Thyroid gland (tissue), 4 donors: ENCODE data around the gene GPR3. TPM values are rescaled to one million over a fixed set of nuclear protein-coding genes. Genes with fewer than 3 reads are reported as not detected.

Experiments
- DNase-seq, 2 donors: peaks; one replicate each; pipeline ENCODE4 v3.0.0-alpha.2; 2019
- H3K27ac ChIP-seq, 3 donors: fragments of 200-600 bp; sonication (generic); 1 replicate in 2 of 3; 2 replicates in 1 of 3; pipeline ENCODE4 v1.5.1; 2016 to 2019; ENCODE audit warnings: mild to moderate bottlenecking in 1 of 3, moderate library complexity in 1 of 3
- H3K27me3 ChIP-seq: fragments of 200-600 bp; sonication (generic); one replicate; pipeline ENCODE4 v1.5.1; 2019
- H3K36me3 ChIP-seq, 2 donors: fragments of 200-600 bp; sonication (generic); one replicate each; pipeline ENCODE4 v1.5.1; 2016 to 2019
- H3K4me1 ChIP-seq, 2 donors: fragments of 200-600 bp; sonication (generic); one replicate each; pipeline ENCODE4 v1.5.1; 2017 to 2019
- H3K4me3 ChIP-seq, 3 donors: fragments of 200-600 bp; sonication (generic); replicated peaks in 1 of 3; 1 replicate in 2 of 3; 2 replicates in 1 of 3; pipeline ENCODE4 v1.5.1; 2016; ENCODE audit warnings: mild to moderate bottlenecking in 1 of 3
- H3K9me3 ChIP-seq: fragments of 200-600 bp; sonication (generic); one replicate; pipeline ENCODE4 v1.5.1; 2017
- CTCF ChIP-seq, 6 experiments: fragments of 200-600 bp in 3 of 6; fragments of 450-650 bp in 3 of 6; sonication (generic) in 3 of 6; IDR thresholded peaks; one replicate each; pipeline ENCODE4 v1.5.1; 2016 to 2019; ENCODE audit warnings: antibody characterized with exemption in 6 of 6, mild to moderate bottlenecking in 2 of 6, inconsistent platforms in 1 of 6, moderate library complexity in 1 of 6
- POLR2A ChIP-seq, 2 donors: fragments of 450-650 bp; IDR thresholded peaks; one replicate each; pipeline ENCODE4 v1.6.1; 2017; ENCODE audit warnings: antibody characterized with exemption in 2 of 2, mild to moderate bottlenecking in 2 of 2, moderate library complexity in 1 of 2
- WGBS, 2 donors: methylation state at CpG; one replicate each; pipeline ENCODE4 v1.1.5; 2017; 5-methylcytosine and 5-hydroxymethylcytosine counted together
- intact Hi-C: fragments of 100-400 bp; cut with DNase I; formaldehyde crosslinking; loops from one replicate; pipeline ENCODE4 v1.15.1; 2023
- total RNA-seq, 4 donors: library from RNA; depleted of rRNA; stranded (reverse); fragments of >200 nt; gene quantifications; one replicate each; pipeline ENCODE4 v1.2.3, GENCODE V29; 2016

The GPR3 gene
- total RNA-seq, 4 donors from 2014 or later = 0.11 to 2.1 (median 0.60) TPM

DNA sequence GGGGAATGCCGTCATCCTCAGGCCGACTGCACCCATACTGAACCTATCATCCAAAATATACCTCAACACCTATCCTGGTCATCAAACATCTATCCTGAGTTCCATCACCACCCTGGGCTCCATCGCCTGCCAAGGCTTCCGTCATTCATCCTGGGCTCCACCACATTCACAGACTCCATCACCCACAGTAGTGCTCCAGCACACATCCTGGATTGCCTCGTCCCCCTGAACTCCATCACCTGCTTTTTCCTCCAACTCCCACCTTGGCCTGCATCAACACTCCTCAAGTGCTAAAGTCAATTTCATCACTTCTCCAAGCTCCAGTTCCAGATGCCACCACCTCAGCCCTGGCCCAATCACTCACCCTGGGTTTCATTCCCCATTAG lies 33.5 kb upstream of the GPR3 start:
- peaks cover 28 to 54% of the 10 kb centered on the region in 2 donors for H3K36me3 ChIP-seq
- WGBS, 2 donors = 98% methylated on average over 3 to 5 of the region's 5 CpGs
- H3K9me3 ChIP-seq = no peaks in the 10 kb centered on the region
- intact Hi-C loops = loop anchor here (5.0 kb wide), 1 partner anchor 33 kb away; the partner anchor contains the start of gene GPR3
- no peak overlapping the region for H3K4me3 ChIP-seq
- no peak for TF ChIP-seq CTCF (IDR thresholded peaks at IDR 0.05)
- no peak for TF ChIP-seq POLR2A (IDR thresholded peaks at IDR 0.05)
- no peak for DNase-seq
- H3K27me3 ChIP-seq = no peaks in the 10 kb centered on the region
- H3K4me1 ChIP-seq = no peaks in the 10 kb centered on the region
- no peak overlapping the region for H3K27ac ChIP-seq

DNA sequence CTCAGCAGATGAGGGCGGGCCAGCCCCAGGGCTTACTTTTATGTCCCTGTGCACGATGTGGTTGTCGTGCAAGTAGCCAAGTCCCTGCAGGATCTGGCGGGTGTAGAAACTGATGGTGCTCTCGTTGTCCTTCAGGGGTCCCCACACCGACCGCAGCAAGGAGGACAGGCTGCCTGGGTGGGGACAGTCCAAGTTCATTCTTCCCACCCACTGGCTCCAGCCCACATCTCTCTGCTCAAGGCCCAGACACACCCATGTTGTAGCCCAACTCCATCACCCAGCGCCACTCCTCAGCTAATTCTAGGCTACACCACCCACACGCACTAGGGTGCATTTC lies 32.6 kb upstream of the GPR3 start:
- WGBS, 2 donors = 73 to 86% methylated on average over 9 of the region's 9 CpGs
- no peak for DNase-seq
- peaks cover 0 to 7% of the 10 kb centered on the region in 2 donors for H3K4me1 ChIP-seq
- H3K27me3 ChIP-seq = no peaks in the 10 kb centered on the region
- no peak for TF ChIP-seq CTCF (IDR thresholded peaks at IDR 0.05)
- no peak for TF ChIP-seq POLR2A (IDR thresholded peaks at IDR 0.05)
- peaks cover 28 to 56% of the 10 kb centered on the region in 2 donors for H3K36me3 ChIP-seq
- no peaks in the 10 kb centered on the region for H3K9me3 ChIP-seq
- no peak overlapping the region for H3K4me3 ChIP-seq
- intact Hi-C loops = loop anchor here (5.0 kb wide), 1 partner anchor 33 kb away; the partner anchor contains the start of gene GPR3
- no peak overlapping the region for H3K27ac ChIP-seq

DNA sequence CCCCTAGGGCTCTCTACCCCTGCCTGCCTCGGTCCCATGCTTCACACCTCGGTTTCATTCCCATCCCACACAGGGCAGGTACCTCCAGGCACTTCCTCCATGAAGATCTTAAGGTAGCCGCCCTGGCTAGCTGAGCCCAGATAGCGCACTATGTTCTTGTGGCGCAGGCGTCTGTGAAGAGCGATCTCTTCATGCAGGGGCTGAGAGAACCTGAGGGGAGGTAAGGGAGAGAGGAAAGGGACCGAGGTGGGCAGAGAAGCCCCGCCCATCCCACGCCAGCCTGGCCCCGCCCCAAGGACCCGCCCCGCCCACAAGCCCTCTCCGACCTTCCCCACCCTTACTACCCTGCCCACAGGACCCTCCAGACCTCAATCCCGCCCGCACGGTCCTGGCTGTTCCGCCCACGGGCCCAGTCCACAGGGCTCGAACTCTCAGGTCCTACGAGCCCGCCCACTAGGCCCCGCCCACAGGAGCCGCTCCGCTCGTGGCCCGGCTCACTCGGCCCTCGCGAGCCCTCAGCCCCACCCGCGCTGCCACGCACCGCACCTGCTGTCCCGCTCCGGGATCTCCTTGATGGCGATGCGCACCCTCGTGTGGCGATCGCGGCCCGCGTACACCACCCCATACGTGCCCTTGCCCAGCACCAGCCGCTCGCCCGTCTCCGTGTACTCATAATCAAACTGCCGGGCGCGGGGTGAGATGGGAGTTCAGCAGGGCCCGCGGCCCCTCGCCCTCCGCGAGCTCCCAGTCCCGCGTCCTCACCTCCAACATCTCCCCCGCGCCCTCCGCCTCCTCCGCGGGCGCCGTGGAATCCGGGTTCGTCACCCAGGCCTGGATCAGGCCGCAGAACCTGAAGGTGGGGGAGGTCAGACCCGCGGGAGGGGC lies 32.0 kb upstream of the GPR3 start:
- Histone ChIP-seq H3K4me3 (no peak overlapping the region), H3K4me1 (peaks cover 0 to 13% of the 10 kb centered on the region in 2 donors), H3K36me3 (peaks cover 28 to 53% of the 10 kb centered on the region in 2 donors), H3K27me3 (no peaks in the 10 kb centered on the region), H3K27ac (no peak overlapping the region), H3K9me3 (no peaks in the 10 kb centered on the region)
- intact Hi-C loops = no loop called here
- DNase-seq = no peak
- 56 to 58% methylated on average over 34 to 63 of the region's 71 CpGs for WGBS, 2 donors
- TF ChIP-seq POLR2A (IDR thresholded peaks at IDR 0.05) (no peak), CTCF (IDR thresholded peaks at IDR 0.05) (no peak)

DNA sequence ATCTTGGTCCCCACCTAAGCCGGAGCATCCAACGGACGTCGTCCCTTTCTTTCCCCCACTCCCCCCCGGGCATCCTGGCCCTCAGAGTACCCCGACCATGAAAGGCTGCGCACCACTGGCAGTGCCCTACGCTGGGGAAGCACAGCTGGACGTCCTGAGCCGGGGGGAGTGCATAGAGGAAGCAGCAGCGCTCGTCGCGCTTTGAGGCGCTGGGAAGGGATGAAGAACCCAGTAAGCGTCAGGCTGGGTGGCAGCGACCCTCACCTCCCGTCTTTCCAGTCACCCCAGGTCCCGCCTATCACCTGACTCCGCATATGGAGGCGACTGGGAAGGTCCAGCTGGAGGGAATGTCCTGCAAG lies 31.4 kb upstream of the GPR3 start:
- H3K27me3 ChIP-seq = no peaks in the 10 kb centered on the region
- peaks cover 0 to 13% of the 10 kb centered on the region in 2 donors for H3K4me1 ChIP-seq
- no peak for DNase-seq
- 84 to 93% methylated on average over 14 to 21 of the region's 21 CpGs for WGBS, 2 donors
- H3K36me3 ChIP-seq = peaks cover 24 to 48% of the 10 kb centered on the region in 2 donors
- TF ChIP-seq CTCF (IDR thresholded peaks at IDR 0.05) (no peak), POLR2A (IDR thresholded peaks at IDR 0.05) (no peak)
- H3K9me3 ChIP-seq = no peaks in the 10 kb centered on the region
- no peak overlapping the region for H3K27ac ChIP-seq
- intact Hi-C loops = no loop called here
- no peak overlapping the region for H3K4me3 ChIP-seq

- intact Hi-C loops = no loop called here
- H3K9me3 ChIP-seq = no peaks in the 10 kb centered on the region
- peaks cover 0 to 13% of the 10 kb centered on the region in 2 donors for H3K4me1 ChIP-seq
- no peak overlapping the region for H3K27ac ChIP-seq
- DNase-seq = no peak
- TF ChIP-seq POLR2A (IDR thresholded peaks at IDR 0.05) = no peak
- no peak for TF ChIP-seq CTCF (IDR thresholded peaks at IDR 0.05)
- WGBS, 2 donors = 88 to 96% methylated on average over 3 to 4 of the region's 8 CpGs
- H3K4me3 ChIP-seq = no peak overlapping the region
- no peaks in the 10 kb centered on the region for H3K27me3 ChIP-seq
- peaks cover 18 to 43% of the 10 kb centered on the region in 2 donors for H3K36me3 ChIP-seq
These were observed 30.9 kb upstream of the GPR3 start for GRCh38 chr1:27361553-27361952.
